Endothelial cell of umbilical vein (primary cell): ENCODE data around the gene ZNF425.

Experiments
- EZH2 ChIP-seq: IDR thresholded peaks from 2 replicates; pipeline ENCODE4 v1.6.1; 2012; ENCODE audit warnings: borderline replicate concordance, low read depth, mild to moderate bottlenecking, moderate library complexity, low read length, inconsistent platforms; ENCODE audit not compliant: severe bottlenecking
- GATA2 ChIP-seq: IDR thresholded peaks from 2 replicates; pipeline ENCODE4 v1.7.0; 2011; ENCODE audit warnings: low read depth, mild to moderate bottlenecking, moderate library complexity, mixed read lengths, low read length; ENCODE audit not compliant: insufficient read length, insufficient read depth
- JUN ChIP-seq: IDR thresholded peaks from 2 replicates; pipeline ENCODE4 v1.6.1; 2011; ENCODE audit warnings: borderline replicate concordance, low read depth; ENCODE audit not compliant: insufficient read length, insufficient read depth
- MYC ChIP-seq: IDR thresholded peaks from one replicate; pipeline ENCODE4 v1.6.1; 2011; ENCODE audit warnings: mild to moderate bottlenecking, low read depth, low read length
- POLR2A ChIP-seq: IDR thresholded peaks from 2 replicates; pipeline ENCODE4 v1.6.1; 2012; ENCODE audit warnings: low read depth, mild to moderate bottlenecking, control low read depth, low read length
- POLR2AphosphoS5 ChIP-seq: IDR thresholded peaks from 2 replicates; pipeline ENCODE4 v1.6.1; 2012; ENCODE audit warnings: low read depth, mild to moderate bottlenecking, control low read depth, low read length, moderate library complexity; ENCODE audit not compliant: insufficient read depth
- TF ChIP-seq, protein P1 (sequence below), 2 donors: IDR thresholded peaks; 1 replicate in 1 of 2; 2 replicates in 1 of 2; pipeline ENCODE4 v1.5.1; 2011; ENCODE audit warnings: low read length in 2 of 2, mild to moderate bottlenecking in 2 of 2, moderate library complexity in 2 of 2, control low read depth in 1 of 2, inconsistent platforms in 1 of 2, low read depth in 1 of 2; ENCODE audit not compliant: insufficient read depth in 1 of 2; ENCODE audit errors: extremely low read depth in 1 of 2
- TF ChIP-seq, protein P2 (sequence below): IDR thresholded peaks from 2 replicates; pipeline ENCODE4 v1.6.1; 2011; ENCODE audit not compliant: insufficient read depth, insufficient read length

DNA sequence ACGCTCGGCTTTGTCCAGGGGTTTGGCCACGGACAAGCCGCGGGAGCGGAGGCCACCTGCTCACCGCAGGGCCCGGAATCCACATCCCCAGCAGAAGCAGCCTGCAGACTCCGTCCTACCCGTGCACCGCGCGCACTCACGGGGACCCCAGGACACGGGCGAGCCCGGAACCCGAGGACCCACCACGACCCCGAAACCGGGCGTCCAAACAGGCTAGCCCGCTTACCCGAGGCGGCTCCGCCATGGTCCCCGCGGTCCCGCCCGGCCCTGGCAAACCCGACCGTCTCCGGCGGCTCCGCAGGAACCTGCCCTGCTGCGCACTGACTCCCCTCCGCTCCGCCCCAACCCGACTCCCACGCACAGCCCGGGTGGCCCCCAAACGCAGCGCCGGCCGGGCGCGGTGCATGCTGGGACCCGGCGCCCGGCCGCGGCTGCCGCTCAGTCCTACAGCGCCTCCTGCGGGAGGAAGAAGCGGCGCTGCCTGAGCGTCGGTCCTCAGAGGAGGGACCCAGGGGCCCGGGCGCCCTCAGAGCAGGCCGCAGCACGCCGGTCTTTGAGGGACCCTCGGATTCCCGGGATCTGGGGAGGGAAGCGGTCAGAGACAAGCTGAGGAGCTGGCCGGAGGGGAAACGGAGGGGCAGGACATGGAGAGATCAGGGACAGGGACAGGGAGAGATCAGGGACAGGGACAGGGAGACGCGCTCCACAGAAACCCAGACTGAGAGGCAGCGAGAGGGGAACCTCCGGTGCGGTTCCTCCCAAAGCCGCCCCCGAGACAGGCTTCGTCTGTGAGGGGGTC, 35.5 kb downstream of the ZNF425 start, which contains the start of gene ZNF786:
- TF ChIP-seq EZH2 (no peak), POLR2A (peak; percentile 71), POLR2AphosphoS5 (peak; percentile 92), MYC (no peak), JUN (no peak), GATA2 (no peak)
- TF ChIP-seq, protein P1, sequence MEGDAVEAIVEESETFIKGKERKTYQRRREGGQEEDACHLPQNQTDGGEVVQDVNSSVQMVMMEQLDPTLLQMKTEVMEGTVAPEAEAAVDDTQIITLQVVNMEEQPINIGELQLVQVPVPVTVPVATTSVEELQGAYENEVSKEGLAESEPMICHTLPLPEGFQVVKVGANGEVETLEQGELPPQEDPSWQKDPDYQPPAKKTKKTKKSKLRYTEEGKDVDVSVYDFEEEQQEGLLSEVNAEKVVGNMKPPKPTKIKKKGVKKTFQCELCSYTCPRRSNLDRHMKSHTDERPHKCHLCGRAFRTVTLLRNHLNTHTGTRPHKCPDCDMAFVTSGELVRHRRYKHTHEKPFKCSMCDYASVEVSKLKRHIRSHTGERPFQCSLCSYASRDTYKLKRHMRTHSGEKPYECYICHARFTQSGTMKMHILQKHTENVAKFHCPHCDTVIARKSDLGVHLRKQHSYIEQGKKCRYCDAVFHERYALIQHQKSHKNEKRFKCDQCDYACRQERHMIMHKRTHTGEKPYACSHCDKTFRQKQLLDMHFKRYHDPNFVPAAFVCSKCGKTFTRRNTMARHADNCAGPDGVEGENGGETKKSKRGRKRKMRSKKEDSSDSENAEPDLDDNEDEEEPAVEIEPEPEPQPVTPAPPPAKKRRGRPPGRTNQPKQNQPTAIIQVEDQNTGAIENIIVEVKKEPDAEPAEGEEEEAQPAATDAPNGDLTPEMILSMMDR (IDR thresholded peaks at IDR 0.05; ENCODE audit: extremely low read depth in 1 of 2, insufficient read depth in 1 of 2, low read depth in 1 of 2, low read length in 2 of 2), result peak; percentile 89 to 96
- TF ChIP-seq, protein P2, sequence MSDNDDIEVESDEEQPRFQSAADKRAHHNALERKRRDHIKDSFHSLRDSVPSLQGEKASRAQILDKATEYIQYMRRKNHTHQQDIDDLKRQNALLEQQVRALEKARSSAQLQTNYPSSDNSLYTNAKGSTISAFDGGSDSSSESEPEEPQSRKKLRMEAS, result no peak
